Calu3 (cell line): ENCODE data around the gene PITPNM3. TPM values are rescaled to one million over a fixed set of nuclear protein-coding genes. Genes with fewer than 3 reads are reported as not detected.

Experiments used
- BruUV-seq: library from RNA; stranded (reverse); fragments of 400-500 nt; replicated peaks from 2 replicates; lab custom pipeline; 2021; lab: Mats Ljungman, UMichigan
- CTCF ChIA-PET: fragments of 300-600 bp; sonication (Branson Sonifier 250); formaldehyde crosslinking; loops from one replicate; lab custom pipeline; 2022; ENCODE audit warnings: antibody characterized with exemption; lab: Charles Lee
- DNase-seq: peaks from one replicate; pipeline ENCODE4 v3.0.0; 2022
- H3K27ac Mint-ChIP-seq: one replicate; pipeline ENCODE4 v1.8.0; 2022; ENCODE audit warnings: mixed read lengths; ENCODE audit not compliant: unreplicated experiment
- H3K27me3 Mint-ChIP-seq: one replicate; pipeline ENCODE4 v1.8.0; 2022; ENCODE audit warnings: mixed read lengths; ENCODE audit not compliant: unreplicated experiment
- H3K36me3 Mint-ChIP-seq: one replicate; pipeline ENCODE4 v1.8.0; 2022; ENCODE audit warnings: mild to moderate bottlenecking, moderate library complexity, mixed read lengths; ENCODE audit not compliant: insufficient read depth, unreplicated experiment
- H3K4me1 Mint-ChIP-seq: one replicate; pipeline ENCODE4 v1.8.0; 2022; ENCODE audit warnings: mild to moderate bottlenecking, low read depth, mixed read lengths; ENCODE audit not compliant: unreplicated experiment
- H3K4me3 Mint-ChIP-seq: one replicate; pipeline ENCODE4 v1.8.0; 2022; ENCODE audit warnings: mild to moderate bottlenecking, low read depth, moderate library complexity, mixed read lengths; ENCODE audit not compliant: unreplicated experiment
- H3K9me3 Mint-ChIP-seq: one replicate; pipeline ENCODE4 v1.8.0; 2022; ENCODE audit warnings: low read depth, mixed read lengths; ENCODE audit not compliant: unreplicated experiment
- CTCF ChIP-seq: fragments of 200-600 bp; IDR thresholded peaks from one replicate; pipeline ENCODE4 v1.8.0; 2022; ENCODE audit warnings: antibody characterized with exemption; ENCODE audit not compliant: unreplicated experiment
- intact Hi-C: fragments of 100-400 bp; cut with micrococcal nuclease; formaldehyde crosslinking; loops from one replicate; pipeline ENCODE4 v1.10.0; 2022; ENCODE audit not compliant: unreplicated experiment
- total RNA-seq: library from RNA; stranded (reverse); gene quantifications from 2 replicates; pipeline ENCODE4 v1.2.3, GENCODE V29; 2022

The PITPNM3 gene
- total RNA-seq, 1 experiment from 2014 or later = 10.7 TPM

DNA sequence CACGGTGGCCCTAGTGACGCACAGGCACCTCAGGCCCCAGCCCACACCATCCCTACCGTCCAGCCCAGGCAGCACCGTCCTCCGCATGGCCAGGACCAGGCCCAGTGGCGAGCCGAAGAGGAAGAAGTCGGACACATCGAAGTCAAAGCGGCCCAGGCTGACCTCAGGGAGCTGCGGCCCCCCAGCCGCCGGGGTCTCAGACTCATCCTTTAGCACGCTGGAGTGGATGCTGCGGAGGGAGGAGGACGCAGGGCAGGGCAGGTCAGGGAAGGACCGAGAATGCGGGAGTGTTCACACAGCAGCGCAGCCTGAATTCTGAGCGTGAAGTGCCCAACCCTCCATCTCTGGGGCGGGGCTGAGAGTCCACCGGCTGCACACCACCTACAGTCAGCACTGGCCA, 82.0 kb downstream of the PITPNM3 start:
- CTCF ChIA-PET = no interaction called here
- peaks cover 16% of the 10 kb centered on the region for H3K4me1 Mint-ChIP-seq
- H3K9me3 Mint-ChIP-seq = no peaks in the 10 kb centered on the region
- H3K27ac Mint-ChIP-seq = no peak overlapping the region
- peaks cover 18% of the 10 kb centered on the region for H3K36me3 Mint-ChIP-seq
- H3K4me3 Mint-ChIP-seq = no peak overlapping the region
- no peaks in the 10 kb centered on the region for H3K27me3 Mint-ChIP-seq
- TF ChIP-seq CTCF = no peak
- DNase-seq = no peak
- no TSS peak for BruUV-seq
- intact Hi-C loops = loop anchor here (5.0 to 10.0 kb wide), 3 partner anchors 78 to 173 kb away; no protein-coding TSS in a partner anchor

- peak overlapping the region; percentile 71 for H3K27ac Mint-ChIP-seq
- DNase-seq = peak; percentile 79
- H3K36me3 Mint-ChIP-seq = peaks cover 13% of the 10 kb centered on the region
- peak; percentile 70 for TF ChIP-seq CTCF
- no peak overlapping the region for H3K4me3 Mint-ChIP-seq
- H3K27me3 Mint-ChIP-seq = no peaks in the 10 kb centered on the region
- H3K9me3 Mint-ChIP-seq = no peaks in the 10 kb centered on the region
- CTCF ChIA-PET = interaction anchor here (1.1 to 1.4 kb wide), 5 partner anchors 29 to 175 kb away, joined by 3 to 7 read pairs (median 3); partner anchors contain the start of gene KIAA0753
- intact Hi-C loops = loop anchor here (5.0 to 10.0 kb wide), 3 partner anchors 79 to 174 kb away; no protein-coding TSS in a partner anchor
- BruUV-seq = no TSS peak
- peaks cover 16% of the 10 kb centered on the region for H3K4me1 Mint-ChIP-seq
These were observed 83.1 kb downstream of the PITPNM3 start for GRCh38 chr17:6473128-6473767.

DNA sequence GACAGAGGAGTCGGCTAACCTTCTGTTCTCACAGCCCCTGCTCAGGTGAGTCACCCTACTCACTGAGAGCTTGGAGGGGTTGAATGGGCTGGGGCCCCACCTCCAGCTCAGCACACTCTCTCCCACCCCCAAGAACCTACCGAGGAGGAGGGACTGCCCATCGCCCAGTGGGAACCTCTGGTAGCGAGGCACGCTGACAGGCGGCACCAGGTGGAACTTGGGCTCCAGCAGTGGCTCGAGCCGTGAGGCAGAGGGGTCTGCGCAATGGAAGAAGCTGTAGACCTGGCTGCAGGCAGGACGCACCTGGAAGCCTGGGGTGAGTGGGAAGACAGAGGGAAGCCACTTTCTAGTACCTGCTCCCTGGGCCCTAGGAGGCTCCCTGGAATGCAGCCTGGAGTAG, 83.8 kb downstream of the PITPNM3 start:
- H3K27ac Mint-ChIP-seq = no peak overlapping the region
- peaks cover 8% of the 10 kb centered on the region for H3K36me3 Mint-ChIP-seq
- CTCF ChIA-PET = interaction anchor here (1.1 to 1.4 kb wide), 4 partner anchors 29 to 176 kb away, joined by 3 to 7 read pairs (median 3); no protein-coding TSS in a partner anchor

More for the DNA sequence above, 83.8 kb downstream of the PITPNM3 start:
- Mint-ChIP-seq H3K4me3 (no peak overlapping the region), H3K27me3 (no peaks in the 10 kb centered on the region), H3K4me1 (peaks cover 16% of the 10 kb centered on the region), H3K9me3 (no peaks in the 10 kb centered on the region)
- DNase-seq = no peak
- intact Hi-C loops = loop anchor here (5.0 to 10.0 kb wide), 3 partner anchors 80 to 175 kb away; no protein-coding TSS in a partner anchor
- no TSS peak for BruUV-seq
- TF ChIP-seq CTCF = no peak
